Neuronal stem cell (in vitro differentiated cells): ENCODE results near the gene ANKS1B.
"Not testable (repeated sequence)": the region's sequence is repeated elsewhere in the genome, so short reads cannot be mapped to it uniquely, and the experiment has no call there.

Experiments
- DNase-seq: peaks from one replicate; pipeline ENCODE4 v3.0.0-alpha.2; 2013; ENCODE audit warnings: low spot score
- H2AFZ ChIP-seq: one replicate; pipeline ENCODE4 v1.6.1; 2013; ENCODE audit warnings: mild to moderate bottlenecking, low read length, inconsistent platforms
- H2AK5ac ChIP-seq: 2 replicates; pipeline ENCODE4 v1.6.1; 2013; ENCODE audit warnings: low read depth, mild to moderate bottlenecking, inconsistent platforms, low read length, moderate library complexity, mixed read lengths
- H2BK120ac ChIP-seq: 2 replicates; pipeline ENCODE4 v1.6.1; 2013; ENCODE audit warnings: low read depth, mild to moderate bottlenecking, inconsistent platforms, low read length, moderate library complexity, mixed read lengths
- H2BK12ac ChIP-seq: one replicate; pipeline ENCODE4 v1.6.1; 2013; ENCODE audit warnings: low read length, inconsistent platforms
- H2BK15ac ChIP-seq: 2 replicates; pipeline ENCODE4 v1.6.1; 2013; ENCODE audit warnings: mild to moderate bottlenecking, low read length, inconsistent platforms, mixed read lengths
- H2BK5ac ChIP-seq: one replicate; pipeline ENCODE4 v1.6.1; 2013; ENCODE audit warnings: inconsistent platforms, mild to moderate bottlenecking, low read length, moderate library complexity
- H3K14ac ChIP-seq: one replicate; pipeline ENCODE4 v1.6.1; 2013; ENCODE audit warnings: low read length, inconsistent platforms
- H3K18ac ChIP-seq: 2 replicates; pipeline ENCODE4 v1.6.1; 2013; ENCODE audit warnings: low read length, inconsistent platforms
- H3K23ac ChIP-seq: 2 replicates; pipeline ENCODE4 v1.6.1; 2013; ENCODE audit warnings: low read depth, mild to moderate bottlenecking, mixed read lengths, low read length, inconsistent platforms; ENCODE audit not compliant: poor library complexity
- H3K27ac ChIP-seq: replicated peaks from 3 replicates; pipeline ENCODE4 v1.5.1; 2013; ENCODE audit warnings: low read length, inconsistent platforms
- H3K27me3 ChIP-seq, 3 experiments: 2 replicates each; pipeline ENCODE4 v1.6.1; 2013; ENCODE audit warnings: low read length in 3 of 3, mild to moderate bottlenecking in 2 of 3, inconsistent platforms in 1 of 3, low read depth in 1 of 3, mixed read lengths in 1 of 3, moderate library complexity in 1 of 3; ENCODE audit not compliant: control insufficient read depth in 3 of 3, insufficient read depth in 3 of 3
- H3K36me3 ChIP-seq, 2 donors: replicated peaks in 1 of 2; 2 replicates each; pipeline ENCODE4 v1.6.1; 2013; ENCODE audit warnings: low read length in 2 of 2; ENCODE audit not compliant: control insufficient read depth in 2 of 2, insufficient read depth in 2 of 2
- H3K4ac ChIP-seq: 2 replicates; pipeline ENCODE4 v1.6.1; 2013; ENCODE audit warnings: inconsistent platforms, mild to moderate bottlenecking, low read length, moderate library complexity
- H3K4me1 ChIP-seq, 2 donors: 1 replicate in 1 of 2; 2 replicates in 1 of 2; pipeline ENCODE4 v1.6.1; 2013; ENCODE audit warnings: low read length in 2 of 2, low read depth in 1 of 2; ENCODE audit not compliant: control insufficient read depth in 2 of 2, insufficient read depth in 1 of 2
- H3K4me2 ChIP-seq: one replicate; pipeline ENCODE4 v1.6.1; 2013; ENCODE audit warnings: mild to moderate bottlenecking, low read length, inconsistent platforms; ENCODE audit not compliant: insufficient read depth, poor library complexity, severe bottlenecking
- H3K4me3 ChIP-seq, 2 donors: 2 replicates each; pipeline ENCODE4 v1.5.1; 2013; ENCODE audit warnings: low read length in 2 of 2, mild to moderate bottlenecking in 2 of 2, inconsistent platforms in 1 of 2, moderate library complexity in 1 of 2
- H3K79me1 ChIP-seq: one replicate; pipeline ENCODE4 v1.6.1; 2013; ENCODE audit warnings: low read depth, mild to moderate bottlenecking, inconsistent platforms, low read length, moderate library complexity
- H3K9ac ChIP-seq: one replicate; pipeline ENCODE4 v1.6.1; 2013; ENCODE audit warnings: mild to moderate bottlenecking, low read depth, low read length, inconsistent platforms; ENCODE audit not compliant: poor library complexity
- H3K9me3 ChIP-seq, 2 donors: replicated peaks in 1 of 2; 2 replicates each; pipeline versions ENCODE3 to v1.6.1; 2013; ENCODE audit warnings: low read length in 2 of 2, mild to moderate bottlenecking in 2 of 2, inconsistent platforms in 1 of 2, low read depth in 1 of 2, mixed read lengths in 1 of 2, moderate library complexity in 1 of 2; ENCODE audit not compliant: control insufficient read depth in 2 of 2, insufficient read depth in 1 of 2
- H4K8ac ChIP-seq: one replicate; pipeline ENCODE4 v1.6.1; 2013; ENCODE audit warnings: low read depth, mild to moderate bottlenecking, inconsistent platforms, low read length, moderate library complexity
- H4K91ac ChIP-seq: one replicate; pipeline ENCODE4 v1.6.1; 2013; ENCODE audit warnings: low read length, low read depth, mild to moderate bottlenecking, inconsistent platforms; ENCODE audit not compliant: poor library complexity
- WGBS, 2 donors: extraction: QIAGEN DNeasy Blood & Tissue Kit; methylation state at CpG; one replicate each; pipeline ENCODE4 v1.1.7; 2013; ENCODE audit warnings: missing lambda C conversion rate in 2 of 2, mixed read lengths in 1 of 2; ENCODE audit not compliant: insufficient read length in 2 of 2, insufficient replicate concordance in 1 of 2; ENCODE audit errors: extremely low coverage in 2 of 2; 5-methylcytosine and 5-hydroxymethylcytosine counted together

ANKS1B gene

DNA sequence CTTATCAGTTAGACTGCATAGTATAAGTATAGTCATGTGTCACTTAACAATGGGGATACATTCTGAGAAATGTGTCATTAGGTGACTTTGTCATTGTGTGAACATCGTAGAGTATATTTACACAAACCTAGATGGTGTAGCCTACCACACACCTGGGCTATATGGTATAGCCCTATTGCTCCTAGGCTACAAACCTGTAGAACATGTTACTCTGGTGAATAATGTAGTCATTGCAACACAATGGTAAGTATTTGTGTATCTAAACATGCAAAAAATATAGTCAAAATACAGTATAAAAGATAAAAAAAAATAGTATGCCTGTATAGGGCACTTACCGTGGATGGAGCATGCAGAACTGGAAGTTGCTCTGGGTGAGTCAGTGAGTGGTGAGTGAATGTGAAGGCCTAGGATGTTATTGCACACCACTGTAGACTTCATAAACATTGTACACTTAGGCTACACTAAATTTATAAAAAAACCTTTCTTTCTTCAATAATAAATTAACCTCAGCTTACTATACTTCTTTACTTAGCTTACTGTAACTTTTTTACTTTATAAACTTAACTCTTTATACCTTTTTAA, 40.3 kb upstream of the ANKS1B start:
- H2AFZ ChIP-seq: no peak overlapping the region
- no CpG with 5 or more reads among the region's 2 CpGs for WGBS, 2 donors

DNA sequence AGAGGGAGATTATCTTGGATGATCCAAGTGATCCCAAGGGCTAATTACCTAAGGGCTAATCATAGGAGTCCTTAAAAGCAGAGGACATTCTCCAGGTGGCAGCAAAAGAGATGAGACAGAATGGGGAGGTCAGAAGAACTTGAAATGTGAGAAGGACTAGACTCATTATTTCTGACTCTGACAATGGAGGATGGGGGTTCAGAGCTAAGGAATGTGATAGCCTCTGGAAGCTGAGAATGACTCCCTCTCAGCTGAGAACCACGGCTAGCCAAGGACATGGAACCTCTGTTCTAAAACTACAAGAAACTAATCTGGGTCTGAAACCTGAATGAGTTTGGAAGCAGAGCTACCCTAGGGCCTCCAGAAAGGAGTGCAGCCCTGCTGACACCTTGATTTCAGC, 35.6 kb upstream of the ANKS1B start:
- Histone ChIP-seq H4K91ac (no peak overlapping the region), H3K14ac (no peak overlapping the region)

More for the DNA sequence above, 40.3 kb upstream of the ANKS1B start:
- H3K4ac ChIP-seq: no peak overlapping the region
- H4K8ac ChIP-seq: no peak overlapping the region
- H3K79me1 ChIP-seq: no peaks in the 10 kb centered on the region
- no peaks in the 10 kb centered on the region for H3K4me1 ChIP-seq
- H3K27ac ChIP-seq: no peak overlapping the region
- no peaks in the 10 kb centered on the region for H3K36me3 ChIP-seq
- H3K9me3 ChIP-seq: no peaks in the 10 kb centered on the region
- H2BK15ac ChIP-seq: no peak overlapping the region
- H3K4me3 ChIP-seq: no peak overlapping the region
- H3K9ac ChIP-seq: no peak overlapping the region
- DNase-seq: no peak
- no peak overlapping the region for H3K18ac ChIP-seq
- no peak overlapping the region for H3K23ac ChIP-seq
- H3K27me3 ChIP-seq: no peaks in the 10 kb centered on the region
- no peak overlapping the region for H2BK120ac ChIP-seq
- H4K91ac ChIP-seq: no peak overlapping the region
- no peak overlapping the region for H2BK5ac ChIP-seq
- H2BK12ac ChIP-seq: no peak overlapping the region
- H3K14ac ChIP-seq: no peak overlapping the region
- H3K4me2 ChIP-seq: no peak overlapping the region
- H2AK5ac ChIP-seq: no peak overlapping the region

GRCh38 chr12:100017056-100017455, 32.3 kb upstream of the ANKS1B start:
- Histone ChIP-seq H2BK15ac (no peak overlapping the region), H3K9ac (no peak overlapping the region), H2AFZ (no peak overlapping the region), H3K36me3 (no peaks in the 10 kb centered on the region), H3K23ac (no peak overlapping the region), H2BK120ac (no peak overlapping the region), H3K4ac (no peak overlapping the region), H3K14ac (no peak overlapping the region), H4K8ac (no peak overlapping the region), H3K79me1 (no peaks in the 10 kb centered on the region), H3K4me1 (no peaks in the 10 kb centered on the region), H3K27me3 (no peaks in the 10 kb centered on the region), H3K18ac (no peak overlapping the region), H3K27ac (no peak overlapping the region), H3K9me3 (no peaks in the 10 kb centered on the region), H2BK5ac (no peak overlapping the region), H2BK12ac (no peak overlapping the region), H4K91ac (no peak overlapping the region), H3K4me3 (no peak overlapping the region), H3K4me2 (no peak overlapping the region), H2AK5ac (no peak overlapping the region)
- no peak for DNase-seq
- WGBS, 2 donors: 100% methylated on average over 1 of the region's 3 CpGs; no CpG with 5 or more reads in 1 of the 2 donors

More for the DNA sequence above, 35.6 kb upstream of the ANKS1B start:
- Histone ChIP-seq H3K4me2 (no peak overlapping the region), H4K8ac (no peak overlapping the region), H2BK120ac (no peak overlapping the region), H2AFZ (no peak overlapping the region), H3K18ac (no peak overlapping the region), H3K27me3 (no peaks in the 10 kb centered on the region), H2AK5ac (no peak overlapping the region), H2BK5ac (no peak overlapping the region), H3K4me1 (no peaks in the 10 kb centered on the region), H3K79me1 (no peaks in the 10 kb centered on the region), H3K27ac (no peak overlapping the region), H3K36me3 (no peaks in the 10 kb centered on the region), H3K4ac (no peak overlapping the region), H2BK12ac (no peak overlapping the region), H3K23ac (peak overlapping the region; percentile 17), H3K9ac (no peak overlapping the region), H3K4me3 (no peak overlapping the region), H3K9me3 (no peaks in the 10 kb centered on the region), H2BK15ac (no peak overlapping the region)
- no CpG with 5 or more reads among the region's 1 CpG for WGBS, 2 donors
- no peak for DNase-seq

DNA sequence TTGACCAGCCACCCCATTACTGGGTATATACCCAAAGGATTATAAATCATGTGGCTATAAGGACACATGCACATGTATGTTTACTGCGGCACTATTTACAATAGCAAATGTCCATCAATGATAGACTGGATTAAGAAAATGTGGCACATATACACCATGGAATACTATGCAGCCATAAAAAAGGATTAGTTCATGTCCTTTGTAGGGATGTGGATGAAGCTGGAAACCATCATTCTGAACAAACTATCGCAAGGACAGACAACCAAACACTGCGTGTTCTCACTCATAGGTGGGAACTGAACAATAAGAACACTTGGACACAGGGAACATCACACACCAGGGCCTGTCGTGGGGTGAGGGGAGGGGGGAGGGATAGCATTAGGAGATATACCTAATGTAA, 31.6 kb upstream of the ANKS1B start:
- not testable (repeated sequence) for H2BK12ac ChIP-seq, H3K18ac ChIP-seq, H2AFZ ChIP-seq, H4K8ac ChIP-seq, H3K9ac ChIP-seq, H2BK15ac ChIP-seq, H2AK5ac ChIP-seq, H2BK120ac ChIP-seq, DNase-seq, H3K27ac ChIP-seq, H3K4me2 ChIP-seq, H3K23ac ChIP-seq, H3K27me3 ChIP-seq, H2BK5ac ChIP-seq, H3K36me3 ChIP-seq, H3K4me3 ChIP-seq, H3K14ac ChIP-seq, H4K91ac ChIP-seq, H3K9me3 ChIP-seq, H3K4me1 ChIP-seq, H3K4ac ChIP-seq, H3K79me1 ChIP-seq
- WGBS, 2 donors: no CpG with 5 or more reads among the region's 4 CpGs
